Subcutaneous adipose tissue (tissue), 4 donors: Measurements from ENCODE around the gene NFIX. TPM values are rescaled to one million over a fixed set of nuclear protein-coding genes. Genes with fewer than 3 reads are reported as not detected.

ENCODE experiments used
- total RNA-seq, 4 donors: library from RNA; depleted of rRNA; stranded (reverse); fragments of >200 nt; gene quantifications; one replicate each; pipeline ENCODE4 v1.1.0, GENCODE V29; 2016
- TF ChIP-seq, protein P1 (sequence below): fragments of 450-650 bp; IDR thresholded peaks from one replicate; pipeline ENCODE4 v1.5.1; 2016; ENCODE audit warnings: low read depth, mild to moderate bottlenecking, control low read depth, antibody characterized with exemption, moderate library complexity

NFIX gene
- total RNA-seq, 4 donors from 2014 or later, result 32.8 to 102 (median 47.0) TPM

DNA sequence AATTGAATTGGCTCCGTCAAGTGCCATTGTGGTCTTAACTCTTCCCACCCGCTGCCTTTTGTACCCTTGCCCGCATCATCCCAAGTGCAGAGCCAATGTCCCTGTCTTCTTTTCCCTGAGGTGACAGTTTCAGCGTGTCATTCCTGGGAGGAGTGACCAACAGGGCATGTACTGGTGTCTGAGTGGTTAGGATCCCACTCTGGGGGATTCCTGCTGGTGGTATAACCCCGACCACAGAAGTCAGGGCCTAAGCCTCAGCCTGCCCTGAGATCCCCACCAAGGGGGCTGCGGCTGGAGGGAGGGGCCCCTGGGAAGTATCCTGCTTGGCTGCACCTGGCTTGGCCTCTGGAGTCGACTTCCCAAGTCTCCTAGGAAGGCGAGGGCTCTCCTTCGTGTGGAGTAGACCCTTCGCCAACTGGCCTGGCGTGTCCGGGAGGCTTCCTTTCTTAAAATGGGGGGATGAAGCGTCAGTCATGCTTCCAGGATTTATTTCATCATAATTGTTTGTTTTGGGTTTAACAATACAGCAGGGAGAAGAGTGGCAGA lies 40.6 kb downstream of the NFIX start:
- TF ChIP-seq, protein P1, sequence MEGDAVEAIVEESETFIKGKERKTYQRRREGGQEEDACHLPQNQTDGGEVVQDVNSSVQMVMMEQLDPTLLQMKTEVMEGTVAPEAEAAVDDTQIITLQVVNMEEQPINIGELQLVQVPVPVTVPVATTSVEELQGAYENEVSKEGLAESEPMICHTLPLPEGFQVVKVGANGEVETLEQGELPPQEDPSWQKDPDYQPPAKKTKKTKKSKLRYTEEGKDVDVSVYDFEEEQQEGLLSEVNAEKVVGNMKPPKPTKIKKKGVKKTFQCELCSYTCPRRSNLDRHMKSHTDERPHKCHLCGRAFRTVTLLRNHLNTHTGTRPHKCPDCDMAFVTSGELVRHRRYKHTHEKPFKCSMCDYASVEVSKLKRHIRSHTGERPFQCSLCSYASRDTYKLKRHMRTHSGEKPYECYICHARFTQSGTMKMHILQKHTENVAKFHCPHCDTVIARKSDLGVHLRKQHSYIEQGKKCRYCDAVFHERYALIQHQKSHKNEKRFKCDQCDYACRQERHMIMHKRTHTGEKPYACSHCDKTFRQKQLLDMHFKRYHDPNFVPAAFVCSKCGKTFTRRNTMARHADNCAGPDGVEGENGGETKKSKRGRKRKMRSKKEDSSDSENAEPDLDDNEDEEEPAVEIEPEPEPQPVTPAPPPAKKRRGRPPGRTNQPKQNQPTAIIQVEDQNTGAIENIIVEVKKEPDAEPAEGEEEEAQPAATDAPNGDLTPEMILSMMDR, result no peak

DNA sequence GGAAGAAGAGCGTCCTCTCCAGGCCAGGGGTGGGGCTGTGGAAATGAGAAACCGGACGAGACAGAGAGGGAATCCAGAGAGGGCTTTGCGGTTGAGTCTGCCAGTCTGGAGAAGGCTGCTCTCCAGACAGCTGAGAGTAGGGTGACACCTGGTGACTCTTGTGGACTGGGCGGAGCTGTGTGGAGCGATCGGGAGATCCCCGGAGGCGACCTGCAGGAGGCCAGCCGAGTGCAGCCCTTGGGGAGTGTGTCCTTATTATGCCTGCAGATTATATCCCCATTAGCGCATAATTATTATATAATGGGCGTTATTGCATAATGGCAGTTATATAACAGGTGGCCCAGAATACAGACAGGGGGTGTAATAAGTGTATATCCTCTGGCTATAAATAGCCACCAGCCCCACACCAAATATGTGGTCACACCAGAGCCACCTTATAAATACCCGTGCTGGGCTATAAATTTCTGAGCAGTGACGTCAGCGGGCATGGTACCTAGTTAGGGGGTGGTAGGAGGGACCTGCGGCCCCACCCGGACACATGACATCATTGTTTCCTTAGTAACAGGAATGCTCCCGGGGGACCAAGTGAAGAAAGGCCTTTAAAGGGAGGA lies 41.2 kb downstream of the NFIX start:
- TF ChIP-seq, protein P1, result no peak

DNA sequence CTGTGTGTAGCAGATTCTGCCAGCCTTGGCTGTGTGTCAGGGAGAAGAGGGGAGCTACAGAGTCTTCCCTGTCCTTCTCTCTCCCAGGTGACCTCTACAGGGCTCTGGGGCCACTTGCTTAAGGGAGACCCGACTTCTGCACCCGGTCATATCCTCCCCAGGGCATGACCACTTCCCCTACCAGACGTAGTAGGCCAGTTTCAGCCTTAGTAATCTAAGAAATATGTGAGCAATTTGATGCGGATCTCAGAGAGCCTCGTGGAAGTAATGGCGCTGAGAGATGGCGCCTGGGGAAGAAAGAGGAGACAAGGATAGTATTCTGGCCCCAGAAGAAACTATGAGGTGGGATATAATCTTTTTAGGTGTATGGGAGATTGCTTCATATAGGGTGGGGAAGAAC lies 41.9 kb downstream of the NFIX start:
- TF ChIP-seq, protein P1, result no peak

DNA sequence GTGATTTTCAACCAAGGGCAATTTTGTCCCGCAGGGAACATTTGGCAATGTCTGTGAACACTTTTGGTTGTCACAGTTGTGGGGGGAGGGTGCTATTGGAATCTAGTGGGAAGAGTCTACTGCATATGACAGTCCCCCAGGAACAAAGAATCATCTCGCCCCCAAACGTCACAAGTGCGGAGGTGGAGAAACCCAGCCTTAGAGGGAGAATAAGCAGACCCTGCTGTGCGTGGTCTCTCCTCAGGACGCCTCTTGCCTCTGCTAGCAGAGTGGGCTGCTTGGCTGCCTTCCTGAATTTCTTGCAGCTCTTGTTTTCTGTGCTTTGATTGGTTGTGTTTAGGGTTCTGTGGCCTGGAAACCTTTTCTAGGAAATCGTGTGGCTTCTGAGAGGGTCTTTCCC lies 42.5 kb downstream of the NFIX start:
- TF ChIP-seq, protein P1, result no peak

DNA sequence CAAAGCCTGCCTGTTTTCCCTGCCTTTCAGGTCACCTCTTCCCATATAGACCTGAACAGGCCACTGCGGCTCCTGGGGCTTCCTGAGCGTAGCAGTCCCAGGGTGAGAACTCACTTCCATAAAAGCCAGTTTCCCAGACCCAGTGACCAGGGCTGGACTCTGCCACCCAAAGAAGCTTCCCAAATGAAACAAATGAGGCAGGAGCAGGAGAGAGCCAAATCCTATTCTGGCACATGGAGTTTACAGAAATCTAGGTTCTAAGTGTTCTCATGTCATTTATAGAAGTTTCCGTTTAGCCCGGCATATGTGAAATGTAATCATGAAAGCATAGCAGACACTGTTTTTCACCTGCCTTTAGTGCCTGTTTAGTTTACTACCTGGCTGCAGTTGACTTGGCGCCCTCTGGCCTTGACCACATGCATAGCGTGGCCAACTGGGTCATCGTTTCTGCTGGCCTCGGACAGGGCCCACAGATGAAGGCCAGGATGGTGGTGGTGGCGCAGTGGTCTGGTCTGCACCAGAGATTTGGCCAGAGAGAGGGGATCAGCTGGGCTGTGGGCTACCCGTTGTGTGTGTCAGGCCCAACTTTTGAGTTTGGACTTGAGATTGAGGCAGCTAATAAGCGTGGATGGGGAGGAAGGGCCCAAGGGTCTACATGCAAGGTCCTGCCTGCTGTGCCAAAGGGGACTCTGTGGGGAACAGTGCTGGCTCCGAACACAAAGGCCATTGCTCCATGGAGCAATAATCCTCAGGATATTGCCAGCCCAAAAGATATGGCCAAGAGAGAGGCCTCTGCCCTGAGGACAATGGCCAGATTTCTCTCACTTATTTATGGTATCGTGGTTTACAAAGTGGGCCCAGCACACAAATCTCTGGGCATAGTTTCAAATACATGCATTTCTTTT lies 43.3 kb downstream of the NFIX start:
- TF ChIP-seq, protein P1, result no peak

DNA sequence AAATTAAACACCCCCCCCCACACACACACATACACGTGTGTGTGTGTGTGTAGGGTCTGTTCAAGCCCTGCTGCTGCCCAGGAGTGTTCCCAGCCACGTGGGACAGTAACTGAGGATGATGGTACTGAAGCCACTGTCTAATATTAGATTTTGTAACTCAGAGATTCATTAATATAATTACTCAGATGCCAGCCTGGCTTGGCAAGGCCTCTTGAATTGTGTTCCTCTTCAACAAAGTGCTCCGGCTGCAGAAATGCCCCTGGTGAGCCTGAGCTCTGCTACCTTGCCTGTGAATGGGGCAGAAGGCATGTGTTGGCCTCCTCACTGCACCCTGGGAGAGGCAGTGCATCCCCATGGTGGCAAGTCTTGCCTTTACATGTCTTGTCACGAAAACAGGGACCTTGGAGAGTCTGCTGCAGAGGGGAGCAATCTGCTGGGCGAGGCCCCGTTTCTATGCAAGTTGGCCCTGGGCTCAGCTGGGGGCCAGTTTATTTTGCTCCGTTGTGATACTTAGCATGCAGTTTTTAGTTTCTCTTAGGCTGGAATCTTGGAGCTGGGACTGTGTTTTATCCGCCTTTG lies 44.0 kb downstream of the NFIX start:
- TF ChIP-seq, protein P1, result no peak
